SJCRH30 (cell line): ENCODE results near the gene PMP22. TPM values are rescaled to one million over a fixed set of nuclear protein-coding genes. Genes with fewer than 3 reads are reported as not detected.
A peak's percentile ranks its signal among the peaks of the same experiment; 100 is the strongest.

Experiments
- DNase-seq, 2 experiments: peaks; one replicate each; pipeline ENCODE4 v3.0.0-alpha.2; 2015 to 2020
- H3K27ac ChIP-seq: fragments of 250-450 bp; sonication (Bioruptor Pico); 2 replicates; pipeline ENCODE4 v1.5.1; 2020; ENCODE audit warnings: mild to moderate bottlenecking, moderate library complexity
- H3K27me3 ChIP-seq: fragments of 250-450 bp; sonication (Bioruptor Pico); 2 replicates; pipeline ENCODE4 v1.5.1; 2020; ENCODE audit warnings: mild to moderate bottlenecking, moderate library complexity
- H3K36me3 ChIP-seq: fragments of 250-450 bp; sonication (Bioruptor Pico); 2 replicates; pipeline ENCODE4 v1.5.1; 2020; ENCODE audit warnings: mild to moderate bottlenecking, moderate library complexity
- H3K4me1 ChIP-seq: fragments of 250-450 bp; sonication (Bioruptor Pico); 2 replicates; pipeline ENCODE4 v1.5.1; 2020; ENCODE audit warnings: mild to moderate bottlenecking, moderate library complexity
- H3K4me3 ChIP-seq: fragments of 250-450 bp; sonication (Bioruptor Pico); 2 replicates; pipeline ENCODE4 v1.5.1; 2020; ENCODE audit warnings: mild to moderate bottlenecking, moderate library complexity
- H3K9me3 ChIP-seq: fragments of 250-450 bp; sonication (Bioruptor Pico); replicated peaks from 2 replicates; pipeline ENCODE4 v1.5.1; 2020; ENCODE audit warnings: mild to moderate bottlenecking, moderate library complexity
- total RNA-seq: library from RNA; depleted of rRNA; stranded (reverse); fragments of >200 nt; shearing (Covaris generic); gene quantifications from 2 replicates; pipeline ENCODE4 v1.2.3, GENCODE V29; 2014

Gene PMP22
- total RNA-seq, 1 experiment from 2014 or later, result 7.2 TPM

DNA sequence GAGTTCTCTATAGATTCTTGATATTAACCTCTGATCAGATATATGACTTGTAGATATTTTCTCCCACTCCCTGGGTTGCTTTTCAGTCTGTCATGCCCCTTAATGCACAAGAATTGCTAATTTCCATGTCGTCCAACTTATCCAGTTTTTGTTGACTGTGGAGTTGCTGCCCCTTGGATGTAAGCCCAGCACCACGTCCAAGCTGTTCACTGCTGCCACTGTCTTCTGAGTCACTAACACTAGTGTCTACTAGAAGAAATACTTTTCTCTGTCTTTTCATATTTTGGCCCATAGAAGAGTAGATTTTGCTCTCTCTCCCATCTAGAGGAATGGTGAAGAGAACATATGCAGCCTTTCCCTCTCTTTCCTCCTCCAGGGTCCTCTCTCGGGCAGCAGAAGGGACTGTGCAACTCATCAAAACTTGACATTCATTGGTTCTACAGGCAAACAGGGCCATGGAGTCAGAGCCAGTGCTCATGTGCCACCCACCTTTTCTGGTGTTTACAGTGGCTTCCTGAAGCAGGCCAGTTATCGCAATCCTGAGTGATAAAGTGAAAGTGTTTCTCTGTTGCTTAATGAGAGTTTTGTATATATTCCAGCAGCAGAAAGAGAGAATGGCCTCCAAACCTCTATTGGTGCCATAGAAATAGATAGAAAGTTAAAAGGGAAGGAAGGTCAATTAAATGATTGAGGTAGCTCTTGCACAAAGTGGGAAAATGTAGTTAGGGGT is 22.6 kb upstream of the PMP22 start:
- no peak overlapping the region for H3K27ac ChIP-seq
- no peak overlapping the region for H3K4me3 ChIP-seq
- no peak for DNase-seq
- H3K36me3 ChIP-seq, result no peaks in the 10 kb centered on the region
- H3K9me3 ChIP-seq, result no peaks in the 10 kb centered on the region
- H3K27me3 ChIP-seq, result peaks cover 8% of the 10 kb centered on the region; the same call in 1 of the 2 replicates
- no peaks in the 10 kb centered on the region for H3K4me1 ChIP-seq

DNA sequence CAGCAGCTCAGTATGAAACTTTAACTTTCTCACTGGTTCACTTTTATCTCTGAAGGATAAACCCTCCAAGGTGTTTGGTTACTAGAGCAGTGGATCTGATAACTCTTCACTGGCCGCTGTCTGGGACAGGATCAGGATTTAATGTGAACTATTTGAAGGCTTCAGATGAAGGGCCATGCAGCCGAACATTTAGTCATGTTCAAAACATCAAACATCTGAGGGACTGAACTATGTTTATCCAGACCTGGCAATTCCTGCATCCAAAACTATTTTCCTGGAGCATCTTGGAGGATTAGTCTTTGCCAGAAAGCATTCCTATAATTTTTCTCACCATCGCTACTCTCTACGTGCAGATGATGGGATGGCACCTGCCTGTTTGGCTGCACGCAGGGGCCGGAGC is 20.3 kb upstream of the PMP22 start:
- no peak overlapping the region for H3K27ac ChIP-seq
- no peak for DNase-seq
- H3K9me3 ChIP-seq, result no peaks in the 10 kb centered on the region
- peaks cover 8% of the 10 kb centered on the region; the same call in 1 of the 2 replicates for H3K27me3 ChIP-seq
- no peaks in the 10 kb centered on the region for H3K36me3 ChIP-seq
- H3K4me3 ChIP-seq, result no peak overlapping the region
- no peaks in the 10 kb centered on the region for H3K4me1 ChIP-seq

DNA sequence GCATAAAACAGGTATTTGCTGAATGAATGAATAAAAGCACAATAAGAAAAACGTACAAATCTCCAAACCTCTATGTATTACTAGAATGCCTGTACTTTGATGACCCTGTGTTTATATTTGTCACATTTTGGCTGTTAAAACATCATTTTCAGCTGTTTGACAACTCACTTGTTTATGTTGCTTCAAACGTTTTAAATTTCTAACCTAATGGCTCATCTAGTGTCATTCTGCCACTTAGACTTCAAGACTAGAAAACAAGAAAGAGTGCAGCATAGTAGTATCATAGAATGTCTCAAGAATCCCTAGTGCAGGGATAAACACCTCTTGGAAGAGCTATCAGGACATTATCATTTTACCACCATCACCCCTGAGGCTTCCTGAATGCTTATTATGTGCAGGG is 19.4 kb upstream of the PMP22 start:
- H3K27ac ChIP-seq, result no peak overlapping the region
- no peak overlapping the region for H3K4me3 ChIP-seq
- H3K4me1 ChIP-seq, result no peaks in the 10 kb centered on the region
- DNase-seq, result no peak
- H3K27me3 ChIP-seq, result peaks cover 8% of the 10 kb centered on the region; the same call in 1 of the 2 replicates
- no peaks in the 10 kb centered on the region for H3K9me3 ChIP-seq
- H3K36me3 ChIP-seq, result no peaks in the 10 kb centered on the region

DNA sequence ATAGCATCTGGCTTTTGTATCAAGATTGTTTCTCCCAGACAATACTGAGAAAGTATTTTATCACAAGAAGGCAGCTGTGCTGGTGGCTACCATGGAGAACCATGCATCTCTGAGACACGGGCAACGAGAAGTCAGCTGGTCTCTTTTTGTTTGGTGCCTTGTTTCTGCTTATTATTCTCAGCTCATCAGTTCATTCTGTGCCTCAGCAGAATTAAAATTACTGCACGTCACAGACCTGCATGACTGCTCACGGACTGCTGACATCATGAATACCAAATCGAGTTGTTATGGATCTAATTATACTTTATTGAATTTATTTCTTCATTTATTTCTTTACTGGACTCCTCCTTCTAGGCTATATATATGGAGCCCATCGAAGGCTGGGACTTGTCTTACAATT is 19.0 kb upstream of the PMP22 start:
- Histone ChIP-seq H3K9me3 (no peaks in the 10 kb centered on the region), H3K27me3 (peaks cover 8% of the 10 kb centered on the region; the same call in 1 of the 2 replicates), H3K36me3 (no peaks in the 10 kb centered on the region), H3K27ac (no peak overlapping the region), H3K4me1 (no peaks in the 10 kb centered on the region), H3K4me3 (no peak overlapping the region)
- no peak for DNase-seq

DNA sequence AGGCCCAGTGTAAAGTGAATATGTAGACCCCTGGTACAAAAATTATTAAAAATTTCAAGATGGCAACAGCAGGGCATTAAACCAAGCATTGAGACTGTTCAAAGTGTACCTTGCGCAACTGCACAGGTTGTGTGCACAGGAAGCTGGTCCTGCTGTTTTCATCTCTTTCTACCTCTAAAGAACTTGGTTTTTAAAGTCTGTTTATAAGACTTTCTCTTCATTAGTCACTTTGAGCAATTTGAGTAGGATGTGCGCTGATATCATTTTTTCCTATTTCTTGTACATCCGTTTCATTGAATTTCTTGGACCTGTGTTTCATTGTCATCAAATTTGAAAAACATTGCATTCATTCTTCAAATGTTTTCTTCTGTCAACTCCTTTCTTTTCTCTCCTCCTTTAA is 16.8 kb upstream of the PMP22 start:
- no peak for DNase-seq
- Histone ChIP-seq H3K9me3 (no peaks in the 10 kb centered on the region), H3K4me3 (no peak overlapping the region), H3K4me1 (no peaks in the 10 kb centered on the region), H3K27me3 (peaks cover 8% of the 10 kb centered on the region; the same call in 1 of the 2 replicates), H3K27ac (no peak overlapping the region), H3K36me3 (no peaks in the 10 kb centered on the region)

DNA sequence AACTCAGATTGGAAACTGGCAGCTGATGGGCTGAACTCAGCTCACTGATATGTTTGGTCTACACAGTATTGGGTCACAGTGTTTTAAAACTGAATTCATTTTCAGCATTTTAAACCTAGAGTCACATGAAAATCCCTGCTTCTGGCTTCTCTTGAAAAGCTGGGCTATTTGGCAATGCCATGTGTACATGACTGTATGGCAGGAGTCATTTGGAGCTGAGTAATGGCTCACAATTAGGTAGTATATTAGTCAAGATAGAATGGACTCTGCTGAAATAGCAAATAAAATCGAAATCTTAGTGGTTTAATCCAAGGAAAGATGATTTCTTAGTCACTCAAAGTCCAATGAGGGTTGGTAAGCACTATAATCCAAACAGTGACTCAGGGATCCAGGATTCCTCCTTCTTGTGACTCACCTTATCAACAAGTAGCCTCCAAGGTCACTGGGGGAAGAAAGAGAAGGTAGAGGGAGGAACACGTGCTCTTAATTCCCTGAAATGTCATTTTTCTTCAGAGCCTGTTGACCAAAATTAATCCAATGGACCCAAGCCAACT is 13.9 kb upstream of the PMP22 start:
- no peak for DNase-seq
- H3K27ac ChIP-seq, result no peak overlapping the region
- H3K27me3 ChIP-seq, result no peaks in the 10 kb centered on the region
- H3K4me3 ChIP-seq, result no peak overlapping the region
- no peaks in the 10 kb centered on the region for H3K36me3 ChIP-seq
- H3K4me1 ChIP-seq, result no peaks in the 10 kb centered on the region
- peaks cover 9% of the 10 kb centered on the region; the same call in 1 of the 2 replicates for H3K9me3 ChIP-seq

DNA sequence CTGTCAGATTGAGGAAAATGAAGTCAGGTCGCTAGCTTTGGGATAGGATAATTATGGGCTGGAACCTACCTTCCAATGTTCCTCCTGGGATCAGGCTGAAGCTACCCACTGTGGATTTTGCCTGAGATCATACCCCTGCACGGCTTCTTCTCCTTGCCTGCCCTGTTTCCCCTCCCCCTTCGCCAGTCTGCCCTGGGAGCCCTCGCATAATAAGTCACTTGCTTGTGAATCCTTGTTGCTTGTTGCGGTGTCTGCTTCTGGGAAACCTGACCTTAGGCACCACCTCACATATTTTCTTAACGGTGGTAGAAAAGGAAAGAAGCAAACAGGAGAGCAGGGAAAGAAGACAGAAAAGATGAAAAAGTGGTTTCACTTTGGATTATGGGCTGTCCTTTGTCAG is 13.3 kb upstream of the PMP22 start:
- Histone ChIP-seq H3K9me3 (peaks cover 9% of the 10 kb centered on the region; the same call in 1 of the 2 replicates), H3K36me3 (no peaks in the 10 kb centered on the region), H3K4me3 (no peak overlapping the region), H3K4me1 (no peaks in the 10 kb centered on the region), H3K27ac (no peak overlapping the region), H3K27me3 (no peaks in the 10 kb centered on the region)
- DNase-seq, result no peak

DNA sequence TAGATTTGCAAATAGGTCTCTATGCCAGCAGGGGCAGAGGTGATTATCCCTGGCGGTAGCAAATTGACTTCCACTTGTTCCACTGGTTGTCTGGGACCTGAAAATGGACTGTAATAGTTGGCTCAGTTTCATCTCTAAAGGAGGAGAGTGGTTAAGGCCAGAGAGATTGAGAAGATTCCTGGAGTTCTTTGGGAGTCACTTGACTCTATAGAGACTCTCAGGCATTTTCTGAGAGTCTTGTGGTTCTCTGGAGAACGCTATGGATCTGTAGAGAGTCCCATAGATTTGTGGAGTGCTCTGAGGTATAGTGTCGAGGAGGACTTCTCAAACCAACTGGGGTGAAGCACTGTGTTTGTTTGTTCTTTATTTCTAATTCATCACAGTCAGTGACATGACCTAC is 8.9 kb upstream of the PMP22 start:
- 0 out of 2 replicates have a peak, but pooled peaks cover 6% of the 10 kb centered on the region for H3K27me3 ChIP-seq
- no peaks in the 10 kb centered on the region for H3K36me3 ChIP-seq
- H3K27ac ChIP-seq, result no peak overlapping the region
- no peak for DNase-seq
- no peak overlapping the region for H3K4me3 ChIP-seq
- no peaks in the 10 kb centered on the region; the same call in 1 of the 2 replicates for H3K4me1 ChIP-seq
- peaks cover 9% of the 10 kb centered on the region; the same call in 1 of the 2 replicates for H3K9me3 ChIP-seq

DNA sequence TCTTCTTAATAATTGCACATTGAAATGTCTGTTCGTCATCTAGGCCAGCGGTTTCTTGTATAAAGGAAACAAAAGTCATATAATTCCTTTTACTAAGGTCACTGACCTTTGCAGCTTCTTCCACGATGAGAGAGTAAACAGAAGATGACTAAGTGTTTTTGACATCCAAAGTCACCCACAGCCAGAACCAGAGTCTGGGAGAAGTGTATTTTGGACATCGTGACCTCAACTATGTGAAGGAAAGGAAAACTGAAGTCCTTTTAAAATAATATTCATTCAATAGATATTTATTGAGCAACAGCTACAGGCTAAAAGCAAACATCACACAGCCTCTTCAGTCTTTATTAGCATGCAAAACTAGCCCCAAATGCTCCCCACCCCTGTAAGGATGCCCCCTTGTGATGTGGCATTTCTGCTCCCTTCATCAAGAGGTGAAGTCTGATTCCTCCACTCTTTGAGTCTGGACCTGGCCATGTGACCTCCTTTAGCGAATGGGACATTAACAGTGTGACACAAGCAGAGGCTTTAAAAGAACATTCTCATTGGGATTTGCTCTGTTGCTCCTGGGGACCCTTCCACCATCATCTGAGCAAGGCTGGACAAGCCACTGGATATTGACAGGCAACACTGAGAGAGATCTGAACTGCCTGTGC is 8.1 kb upstream of the PMP22 start:
- Histone ChIP-seq H3K27ac (no peak overlapping the region), H3K9me3 (peaks cover 9% of the 10 kb centered on the region; the same call in 1 of the 2 replicates), H3K36me3 (no peaks in the 10 kb centered on the region), H3K4me3 (no peak overlapping the region), H3K4me1 (no peaks in the 10 kb centered on the region; the same call in 1 of the 2 replicates), H3K27me3 (0 out of 2 replicates have a peak, but pooled peaks cover 6% of the 10 kb centered on the region)
- DNase-seq, result no peak

DNA sequence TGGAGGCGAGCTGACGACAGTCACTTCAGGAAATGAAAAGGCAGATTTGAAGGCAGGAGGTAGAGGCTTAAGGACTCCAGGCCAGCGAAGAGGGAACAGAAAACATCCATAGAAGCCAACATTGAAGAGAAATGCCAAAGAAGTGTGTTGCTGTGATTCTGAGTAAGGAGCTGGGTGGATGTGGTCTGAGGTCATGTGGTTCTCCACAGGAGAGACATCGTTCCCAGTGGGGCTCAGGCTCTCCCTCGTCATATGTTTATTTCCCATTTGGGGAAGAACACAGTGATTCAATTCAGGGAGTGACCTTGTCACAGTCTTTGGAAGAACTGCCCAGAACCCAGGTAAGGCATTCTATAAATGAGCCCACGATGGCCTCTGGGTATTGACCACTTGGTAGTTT is 6.6 kb upstream of the PMP22 start:
- no peak for DNase-seq
- no peaks in the 10 kb centered on the region; the same call in 1 of the 2 replicates for H3K4me1 ChIP-seq
- H3K27ac ChIP-seq, result no peak overlapping the region
- H3K27me3 ChIP-seq, result 0 out of 2 replicates have a peak, but pooled peaks cover 6% of the 10 kb centered on the region
- H3K9me3 ChIP-seq, result peaks cover 9% of the 10 kb centered on the region; the same call in 1 of the 2 replicates
- no peaks in the 10 kb centered on the region for H3K36me3 ChIP-seq
- H3K4me3 ChIP-seq, result no peak overlapping the region

DNA sequence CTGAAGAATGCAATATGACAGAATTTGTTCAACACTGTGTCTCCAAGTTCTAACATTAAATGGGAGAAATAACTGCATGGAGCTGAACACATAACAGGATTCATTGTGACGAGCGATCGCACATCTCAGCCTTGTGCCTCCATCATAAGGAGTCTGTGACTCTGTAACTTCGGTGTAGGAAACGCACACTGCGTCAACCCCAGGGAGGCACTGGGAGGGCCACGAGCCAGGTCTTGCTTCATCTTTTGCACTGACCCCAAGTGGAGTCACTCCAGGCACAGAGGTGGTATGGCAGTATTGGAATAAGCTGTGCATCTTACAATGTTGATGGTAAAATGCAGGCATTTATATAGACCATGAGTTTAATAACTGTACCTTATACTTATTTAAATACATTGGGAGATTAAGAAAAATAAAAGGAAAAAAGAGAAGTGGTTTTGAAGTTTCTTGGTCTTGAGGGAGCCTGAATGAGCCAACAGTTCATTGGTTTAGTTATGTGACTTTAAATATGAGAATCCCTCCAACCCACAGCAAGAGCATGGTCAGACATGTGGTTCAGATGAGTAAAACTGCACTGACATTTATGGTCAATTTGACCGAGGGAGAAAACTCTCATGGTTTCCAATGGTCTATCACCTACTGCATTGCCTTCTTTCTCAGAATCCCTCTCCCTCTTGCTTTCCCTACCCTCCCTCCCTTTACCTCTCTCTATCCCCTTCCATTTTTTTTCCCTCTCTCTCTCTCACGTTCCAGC is 5.7 kb upstream of the PMP22 start:
- H3K27me3 ChIP-seq, result 0 out of 2 replicates have a peak, but pooled peaks cover 6% of the 10 kb centered on the region
- peaks cover 6% of the 10 kb centered on the region; the same call in 1 of the 2 replicates for H3K9me3 ChIP-seq
- H3K4me3 ChIP-seq, result no peak overlapping the region
- no peak for DNase-seq
- H3K27ac ChIP-seq, result no peak overlapping the region
- no peaks in the 10 kb centered on the region; the same call in 1 of the 2 replicates for H3K4me1 ChIP-seq
- no peaks in the 10 kb centered on the region for H3K36me3 ChIP-seq

DNA sequence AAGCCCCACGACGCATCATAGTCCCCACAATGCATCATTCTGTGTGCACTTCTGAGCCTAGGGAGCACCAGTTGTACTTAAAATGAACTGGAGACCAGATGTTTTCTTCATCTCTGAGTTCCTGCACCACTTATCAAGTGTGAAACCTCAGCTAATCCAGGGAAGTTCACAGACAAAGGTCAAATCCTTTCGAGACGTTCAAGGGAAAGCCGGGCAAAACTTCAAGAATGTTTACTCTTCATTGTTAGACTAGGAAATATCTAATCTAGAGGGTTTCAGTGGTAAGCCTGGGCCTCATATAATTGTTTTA is 4.6 kb upstream of the PMP22 start:
- peak in 1 of 2 experiments; percentile 29 for DNase-seq
- Histone ChIP-seq H3K36me3 (no peaks in the 10 kb centered on the region), H3K27ac (no peak overlapping the region), H3K27me3 (0 out of 2 replicates have a peak, but pooled peaks cover 6% of the 10 kb centered on the region), H3K9me3 (0 out of 2 replicates have a peak, but pooled peaks cover 3% of the 10 kb centered on the region), H3K4me3 (no peak overlapping the region), H3K4me1 (no peaks in the 10 kb centered on the region; the same call in 1 of the 2 replicates)

DNA sequence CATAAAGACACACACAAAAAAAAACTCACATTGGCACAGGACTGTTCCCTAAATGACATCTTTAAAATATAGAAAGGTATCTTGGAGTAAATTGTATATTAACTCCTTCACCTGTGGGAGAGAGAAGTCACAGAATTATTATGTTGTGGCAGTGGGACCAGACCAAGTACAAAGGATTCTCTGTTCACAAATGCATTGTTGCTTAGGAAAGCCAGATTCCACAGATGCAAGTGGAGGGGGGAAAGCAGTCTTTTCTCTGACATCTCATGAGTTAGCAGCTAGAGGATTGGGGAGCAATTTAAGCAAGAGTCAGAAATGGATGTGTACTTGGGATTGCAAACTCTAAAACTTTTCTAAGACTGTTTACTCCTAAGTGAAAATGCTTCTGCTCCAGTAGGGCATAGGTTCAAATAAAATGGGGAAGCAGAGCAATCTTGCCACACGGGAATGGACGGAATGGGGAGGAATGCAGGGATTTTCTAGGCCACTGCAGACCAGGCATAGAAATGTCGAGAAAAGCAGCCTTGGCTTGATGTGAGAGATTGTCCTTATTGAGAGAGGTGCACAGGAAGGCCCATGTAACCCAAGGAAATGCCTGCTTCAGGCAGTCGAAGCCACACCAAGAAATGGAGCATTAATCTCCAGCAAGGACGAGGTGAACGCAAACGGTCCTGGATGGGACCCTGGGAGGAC is 4.1 kb upstream of the PMP22 start:
- no peaks in the 10 kb centered on the region; the same call in 1 of the 2 replicates for H3K4me1 ChIP-seq
- H3K36me3 ChIP-seq, result no peaks in the 10 kb centered on the region
- no peak overlapping the region for H3K27ac ChIP-seq

DNA sequence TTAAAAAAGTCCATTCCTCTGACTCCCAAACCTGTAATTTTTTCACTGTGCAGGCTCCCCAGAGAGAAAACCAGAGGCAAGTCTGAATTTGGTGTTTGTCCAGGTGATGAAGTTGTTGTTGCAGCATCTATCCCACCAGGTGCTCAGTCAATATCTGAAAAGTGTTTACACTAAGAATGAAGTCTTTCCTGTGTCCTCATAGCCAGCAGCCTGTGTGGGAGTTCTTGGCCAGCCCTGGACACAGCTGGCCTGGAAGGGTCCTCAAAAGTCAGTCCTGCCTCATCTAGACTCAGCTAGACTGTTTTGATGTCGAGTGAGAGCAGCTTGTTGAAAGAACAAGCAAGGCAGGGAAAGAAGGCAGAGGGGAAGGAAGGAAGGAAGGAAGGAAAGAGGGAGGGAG is 3.3 kb upstream of the PMP22 start:
- Histone ChIP-seq H3K4me3 (no peak overlapping the region), H3K36me3 (no peaks in the 10 kb centered on the region), H3K27ac (no peak overlapping the region), H3K27me3 (peaks cover 11% of the 10 kb centered on the region; the same call in 1 of the 2 replicates), H3K9me3 (no peaks in the 10 kb centered on the region), H3K4me1 (no peaks in the 10 kb centered on the region; the same call in 1 of the 2 replicates)
- DNase-seq, result no peak

More for the DNA sequence above, 4.1 kb upstream of the PMP22 start:
- no peak for DNase-seq
- H3K4me3 ChIP-seq, result no peak overlapping the region
- H3K9me3 ChIP-seq, result no peaks in the 10 kb centered on the region
- peaks cover 7% of the 10 kb centered on the region; the same call in 1 of the 2 replicates for H3K27me3 ChIP-seq
